ENCODE results near the gene SCN4A.

The SCN4A gene

GRCh38 chr17:64002658-64003525 lies 30.2 kb upstream of the SCN4A start:
- no peak for TF ChIP-seq SIN3A (IDR thresholded peaks at IDR 0.05; ENCODE audit: borderline replicate concordance, insufficient read depth, low read length)

GRCh38 chr17:64001763-64002529 lies 29.2 kb upstream of the SCN4A start:
- TF ChIP-seq, protein P1, sequence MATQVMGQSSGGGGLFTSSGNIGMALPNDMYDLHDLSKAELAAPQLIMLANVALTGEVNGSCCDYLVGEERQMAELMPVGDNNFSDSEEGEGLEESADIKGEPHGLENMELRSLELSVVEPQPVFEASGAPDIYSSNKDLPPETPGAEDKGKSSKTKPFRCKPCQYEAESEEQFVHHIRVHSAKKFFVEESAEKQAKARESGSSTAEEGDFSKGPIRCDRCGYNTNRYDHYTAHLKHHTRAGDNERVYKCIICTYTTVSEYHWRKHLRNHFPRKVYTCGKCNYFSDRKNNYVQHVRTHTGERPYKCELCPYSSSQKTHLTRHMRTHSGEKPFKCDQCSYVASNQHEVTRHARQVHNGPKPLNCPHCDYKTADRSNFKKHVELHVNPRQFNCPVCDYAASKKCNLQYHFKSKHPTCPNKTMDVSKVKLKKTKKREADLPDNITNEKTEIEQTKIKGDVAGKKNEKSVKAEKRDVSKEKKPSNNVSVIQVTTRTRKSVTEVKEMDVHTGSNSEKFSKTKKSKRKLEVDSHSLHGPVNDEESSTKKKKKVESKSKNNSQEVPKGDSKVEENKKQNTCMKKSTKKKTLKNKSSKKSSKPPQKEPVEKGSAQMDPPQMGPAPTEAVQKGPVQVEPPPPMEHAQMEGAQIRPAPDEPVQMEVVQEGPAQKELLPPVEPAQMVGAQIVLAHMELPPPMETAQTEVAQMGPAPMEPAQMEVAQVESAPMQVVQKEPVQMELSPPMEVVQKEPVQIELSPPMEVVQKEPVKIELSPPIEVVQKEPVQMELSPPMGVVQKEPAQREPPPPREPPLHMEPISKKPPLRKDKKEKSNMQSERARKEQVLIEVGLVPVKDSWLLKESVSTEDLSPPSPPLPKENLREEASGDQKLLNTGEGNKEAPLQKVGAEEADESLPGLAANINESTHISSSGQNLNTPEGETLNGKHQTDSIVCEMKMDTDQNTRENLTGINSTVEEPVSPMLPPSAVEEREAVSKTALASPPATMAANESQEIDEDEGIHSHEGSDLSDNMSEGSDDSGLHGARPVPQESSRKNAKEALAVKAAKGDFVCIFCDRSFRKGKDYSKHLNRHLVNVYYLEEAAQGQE (IDR thresholded peaks at IDR 0.05; ENCODE audit: insufficient read depth in 1 of 2, low read depth in 2 of 2, low read length in 2 of 2), result no peak
- TF ChIP-seq TAF1 (IDR thresholded peaks at IDR 0.05; ENCODE audit: borderline replicate concordance, insufficient read depth, low read length) (no peak), POLR2AphosphoS5 (IDR thresholded peaks at IDR 0.05; ENCODE audit: low read depth, low read length) (no peak), FOXP2 (optimal IDR thresholded peaks at IDR 0.05; ENCODE audit: borderline replicate concordance, extremely low read depth, extremely low read length, insufficient read depth) (no peak), SIN3A (IDR thresholded peaks at IDR 0.05; ENCODE audit: borderline replicate concordance, insufficient read depth, low read length) (no peak)

GRCh38 chr17:64001091-64001579 lies 28.4 kb upstream of the SCN4A start:
- TF ChIP-seq POLR2AphosphoS5 (IDR thresholded peaks at IDR 0.05; ENCODE audit: low read depth, low read length) (no peak), TAF1 (IDR thresholded peaks at IDR 0.05; ENCODE audit: borderline replicate concordance, insufficient read depth, low read length) (no peak), FOXP2 (optimal IDR thresholded peaks at IDR 0.05; ENCODE audit: borderline replicate concordance, extremely low read depth, extremely low read length, insufficient read depth) (no peak), SIN3A (IDR thresholded peaks at IDR 0.05; ENCODE audit: borderline replicate concordance, insufficient read depth, low read length) (no peak)
- TF ChIP-seq, protein P1 (IDR thresholded peaks at IDR 0.05; ENCODE audit: insufficient read depth in 1 of 2, low read depth in 2 of 2, low read length in 2 of 2), result no peak

GRCh38 chr17:63999680-64000531 lies 27.2 kb upstream of the SCN4A start:
- TF ChIP-seq SIN3A (IDR thresholded peaks at IDR 0.05; ENCODE audit: borderline replicate concordance, insufficient read depth, low read length) (no peak), TAF1 (IDR thresholded peaks at IDR 0.05; ENCODE audit: borderline replicate concordance, insufficient read depth, low read length) (no peak), POLR2AphosphoS5 (IDR thresholded peaks at IDR 0.05; ENCODE audit: low read depth, low read length) (no peak)
- TF ChIP-seq, protein P1 (IDR thresholded peaks at IDR 0.05; ENCODE audit: insufficient read depth in 1 of 2, low read depth in 2 of 2, low read length in 2 of 2), result no peak

Data from PFSK-1 (cell line).